Activated CD8-positive, alpha-beta memory T cell treated with anti-CD3 and anti-CD28 coated beads, Interleukin-2, amount 50 U/mL, for 24 hours (primary cell): Measurements from ENCODE around the gene SYNJ1.
"Not testable (repeated sequence)": the region's sequence is repeated elsewhere in the genome, so short reads cannot be mapped to it uniquely, and the experiment has no call there.

Experiments used
- DNase-seq: peaks from one replicate; pipeline ENCODE4 v3.0.0-alpha.2; 2020; ENCODE audit errors: extremely low read depth

SYNJ1 gene

GRCh38 chr21:32733990-32734613, 6.3 kb upstream of the SYNJ1 start:
- no peak for DNase-seq

- DNase-seq, result no peak
Observed at GRCh38 chr21:32733356-32733755, 5.5 kb upstream of the SYNJ1 start.

- DNase-seq, result no peak
Observed at GRCh38 chr21:32732544-32732943, 4.7 kb upstream of the SYNJ1 start.

- no peak for DNase-seq
Observed at GRCh38 chr21:32728848-32729247, 1.0 kb upstream of the SYNJ1 start.

GRCh38 chr21:32728456-32728839, 635 bp upstream of the SYNJ1 start:
- no peak for DNase-seq

GRCh38 chr21:32726839-32727686, 750 bp downstream of the SYNJ1 start:
- DNase-seq, result no peak

- no peak for DNase-seq
Observed at GRCh38 chr21:32719085-32719484, 8.7 kb downstream of the SYNJ1 start.

GRCh38 chr21:32717851-32718316, 9.9 kb downstream of the SYNJ1 start:
- DNase-seq, result no peak

- no peak for DNase-seq
Observed at GRCh38 chr21:32716486-32716885, 11.3 kb downstream of the SYNJ1 start.

GRCh38 chr21:32713726-32714125, 14.1 kb downstream of the SYNJ1 start:
- no peak for DNase-seq

GRCh38 chr21:32712641-32713040, 15.2 kb downstream of the SYNJ1 start:
- no peak for DNase-seq

GRCh38 chr21:32712043-32712442, 15.8 kb downstream of the SYNJ1 start:
- DNase-seq, result no peak

GRCh38 chr21:32710987-32711386, 16.8 kb downstream of the SYNJ1 start:
- DNase-seq, result no peak

- DNase-seq, result no peak
Observed at GRCh38 chr21:32710069-32710784, 17.6 kb downstream of the SYNJ1 start.

- no peak for DNase-seq
Observed at GRCh38 chr21:32708069-32708468, 19.7 kb downstream of the SYNJ1 start.

- DNase-seq, result no peak
Observed at GRCh38 chr21:32705901-32706300, 21.9 kb downstream of the SYNJ1 start.

GRCh38 chr21:32705139-32705538, 22.7 kb downstream of the SYNJ1 start:
- DNase-seq, result no peak

- no peak for DNase-seq
Observed at GRCh38 chr21:32702702-32703101, 25.1 kb downstream of the SYNJ1 start.

- DNase-seq, result no peak
Observed at GRCh38 chr21:32698971-32699693, 28.7 kb downstream of the SYNJ1 start.

- DNase-seq, result no peak
Observed at GRCh38 chr21:32698286-32698685, 29.5 kb downstream of the SYNJ1 start.

GRCh38 chr21:32695482-32695881, 32.3 kb downstream of the SYNJ1 start:
- not testable (repeated sequence) for DNase-seq

GRCh38 chr21:32693581-32693980, 34.2 kb downstream of the SYNJ1 start:
- no peak for DNase-seq
